HG02763 (cell line): Measurements from ENCODE around the gene TNKS2.
"Not testable (repeated sequence)": the region's sequence is repeated elsewhere in the genome, so short reads cannot be mapped to it uniquely, and the experiment has no call there.

ENCODE experiments used
- ATAC-seq: cut with Tn5 transposase; IDR thresholded peaks from one replicate; pipeline ENCODE4 v1.9.1; 2021; ENCODE audit warnings: mild to moderate bottlenecking, moderate library complexity; ENCODE audit not compliant: unreplicated experiment

TNKS2 gene

DNA sequence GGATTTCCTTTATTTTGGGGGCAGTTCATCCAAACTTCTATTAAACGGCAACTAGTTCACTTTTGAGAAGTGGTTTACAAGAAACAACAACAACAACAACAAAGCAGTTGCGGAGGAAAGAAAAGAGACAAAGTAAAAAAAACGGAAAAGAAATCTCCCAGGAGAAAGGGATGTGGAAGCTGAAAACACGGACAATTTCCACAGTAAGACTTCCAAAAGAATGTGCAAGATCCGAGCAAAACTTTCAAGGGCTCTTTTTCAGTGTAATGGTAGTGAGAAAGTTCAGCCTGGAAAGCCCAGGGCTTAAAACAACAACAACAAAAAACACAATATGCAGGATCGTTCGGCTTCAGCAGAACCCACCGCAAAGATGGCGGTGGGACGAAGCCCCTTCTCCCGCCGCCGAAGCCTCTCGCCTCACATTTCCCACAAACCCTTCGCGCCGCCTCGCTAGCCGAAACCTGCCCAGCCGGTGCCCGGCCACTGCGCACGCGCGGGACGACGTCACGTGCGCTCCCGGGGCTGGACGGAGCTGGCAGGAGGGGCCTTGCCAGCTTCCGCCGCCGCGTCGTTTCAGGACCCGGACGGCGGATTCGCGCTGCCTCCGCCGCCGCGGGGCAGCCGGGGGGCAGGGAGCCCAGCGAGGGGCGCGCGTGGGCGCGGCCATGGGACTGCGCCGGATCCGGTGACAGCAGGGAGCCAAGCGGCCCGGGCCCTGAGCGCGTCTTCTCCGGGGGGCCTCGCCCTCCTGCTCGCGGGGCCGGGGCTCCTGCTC is at the start of gene TNKS2:
Gene TNKS2, plus strand, starts transcription at position 553 of the 775 bp plus-strand sequence. CDS start 265 bp downstream, outside the sequence.
- peak; percentile 75 for ATAC-seq

DNA sequence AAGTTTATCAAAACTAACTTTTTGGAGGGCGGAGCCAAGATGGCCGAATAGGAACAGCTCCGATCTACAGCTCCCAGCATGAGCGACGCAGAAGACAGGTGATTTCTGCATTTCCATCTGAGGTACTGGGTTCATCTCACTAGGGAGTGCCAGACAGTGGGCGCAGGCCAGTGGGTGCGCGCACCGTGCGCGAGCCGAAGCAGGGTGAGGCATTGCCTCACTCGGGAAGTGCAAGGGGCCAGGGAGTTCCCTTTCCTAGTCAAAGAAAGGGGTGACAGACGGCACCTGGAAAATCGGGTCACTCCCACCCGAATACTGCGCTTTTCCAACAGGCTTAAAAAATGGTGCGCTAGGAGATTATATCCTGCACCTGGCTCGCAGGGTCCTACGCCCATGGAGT is 48.6 kb upstream of the TNKS2 start:
- ATAC-seq, result not testable (repeated sequence)

GRCh38 chr10:91756286-91756685 is 41.9 kb upstream of the TNKS2 start:
- no peak for ATAC-seq

- no peak for ATAC-seq
Measured at GRCh38 chr10:91758303-91759146, 39.7 kb upstream of the TNKS2 start.

DNA sequence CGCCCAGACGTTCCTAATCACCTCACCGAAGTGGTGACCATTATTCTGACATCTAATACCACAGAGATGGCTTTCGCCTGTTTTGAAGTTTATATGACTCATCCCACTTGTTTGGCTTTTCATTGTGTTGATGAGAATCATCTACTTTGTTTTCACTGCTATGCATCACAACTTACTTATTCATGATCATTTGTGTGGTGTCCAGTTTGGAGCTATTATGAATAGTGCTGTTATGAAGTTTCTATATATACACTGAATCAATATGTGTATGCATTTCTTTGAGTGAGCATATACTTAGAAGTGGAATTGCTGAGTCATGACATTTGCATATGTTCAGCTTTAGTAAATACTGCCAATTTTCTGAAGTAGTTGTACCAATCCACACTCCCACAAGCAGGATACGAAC is 38.6 kb upstream of the TNKS2 start:
- no peak for ATAC-seq

DNA sequence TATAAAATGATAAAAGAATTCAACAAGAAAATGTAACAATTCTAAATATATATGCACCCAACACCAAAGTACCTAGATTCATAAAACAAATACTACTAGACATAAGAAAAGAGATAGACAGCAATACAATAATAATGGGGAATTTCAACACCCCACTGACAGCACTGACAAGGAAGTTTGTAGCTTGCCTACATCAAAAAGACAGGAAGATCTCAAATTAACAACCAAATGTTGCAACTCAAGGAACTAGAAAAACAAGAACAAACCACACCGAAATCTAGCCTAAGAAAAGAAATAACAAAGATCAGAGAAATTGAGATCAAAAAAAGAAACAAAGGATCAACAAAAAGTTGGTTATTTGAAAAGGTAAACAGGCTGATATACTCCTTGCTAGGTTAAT is 36.5 kb upstream of the TNKS2 start:
- no peak for ATAC-seq

GRCh38 chr10:91762878-91763277 is 35.3 kb upstream of the TNKS2 start:
- ATAC-seq, result no peak

- ATAC-seq, result no peak
Measured at GRCh38 chr10:91766676-91767075, 31.6 kb upstream of the TNKS2 start.

DNA sequence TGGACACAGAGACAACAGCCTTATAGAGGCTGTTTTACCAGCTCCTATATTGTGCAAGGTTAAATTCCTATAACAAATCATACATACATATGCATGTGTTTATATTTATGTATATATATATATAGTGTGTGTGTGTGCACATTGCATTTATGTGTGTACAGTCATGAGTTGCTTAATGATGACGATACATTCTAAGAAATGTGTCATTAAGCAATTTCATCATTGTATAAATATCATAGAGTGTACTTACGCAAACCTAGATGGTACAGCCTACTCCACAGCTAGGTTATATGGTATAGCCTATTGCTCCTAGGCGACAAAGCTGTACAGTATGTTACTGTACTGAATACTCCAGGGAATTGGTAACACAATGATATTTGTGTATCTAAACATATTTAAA is 30.1 kb upstream of the TNKS2 start:
- no peak for ATAC-seq

DNA sequence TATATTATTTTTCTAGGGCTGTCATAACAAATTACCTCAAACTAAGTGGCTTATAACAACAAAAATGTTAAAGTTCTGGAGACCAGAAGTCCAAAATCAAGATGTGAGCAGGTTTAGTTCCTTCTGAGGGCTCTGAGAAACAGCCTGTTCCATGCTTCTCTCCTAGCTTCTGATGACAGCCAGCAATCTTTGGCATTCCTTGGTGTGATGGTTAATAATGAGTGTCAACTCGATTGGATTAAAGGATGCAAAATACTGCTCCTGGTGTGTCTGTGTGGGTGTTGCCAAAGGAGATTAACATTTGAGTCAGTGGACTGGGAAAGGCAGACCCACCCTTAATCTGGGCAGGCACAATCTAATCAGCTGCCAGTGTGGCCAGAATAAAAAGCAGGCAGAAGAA is 26.3 kb upstream of the TNKS2 start:
- ATAC-seq, result no peak

- ATAC-seq, result no peak
Measured at GRCh38 chr10:91772461-91772860, 25.8 kb upstream of the TNKS2 start.

DNA sequence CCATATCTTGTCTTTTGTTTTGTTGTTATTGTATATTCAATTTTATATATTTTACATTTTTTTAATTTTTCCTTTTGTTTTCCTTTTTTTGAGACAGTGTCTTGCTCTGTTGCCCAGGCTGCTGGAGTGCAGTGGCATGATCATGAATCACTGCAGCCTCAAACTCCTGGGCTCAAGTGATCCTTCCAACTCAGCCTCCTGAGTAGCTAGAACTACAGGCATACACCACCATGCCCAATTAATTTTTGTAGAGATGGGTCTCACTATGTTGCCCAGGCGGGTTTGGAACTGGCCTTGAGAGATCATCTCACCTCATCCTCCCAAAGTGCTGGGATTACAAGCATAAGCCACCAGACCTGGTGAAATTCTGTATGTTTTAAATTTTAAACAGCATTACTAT is 25.4 kb upstream of the TNKS2 start:
- ATAC-seq, result no peak

GRCh38 chr10:91774571-91774970 is 23.7 kb upstream of the TNKS2 start:
- no peak for ATAC-seq

- ATAC-seq, result no peak
Measured at GRCh38 chr10:91775731-91776130, 22.5 kb upstream of the TNKS2 start.

DNA sequence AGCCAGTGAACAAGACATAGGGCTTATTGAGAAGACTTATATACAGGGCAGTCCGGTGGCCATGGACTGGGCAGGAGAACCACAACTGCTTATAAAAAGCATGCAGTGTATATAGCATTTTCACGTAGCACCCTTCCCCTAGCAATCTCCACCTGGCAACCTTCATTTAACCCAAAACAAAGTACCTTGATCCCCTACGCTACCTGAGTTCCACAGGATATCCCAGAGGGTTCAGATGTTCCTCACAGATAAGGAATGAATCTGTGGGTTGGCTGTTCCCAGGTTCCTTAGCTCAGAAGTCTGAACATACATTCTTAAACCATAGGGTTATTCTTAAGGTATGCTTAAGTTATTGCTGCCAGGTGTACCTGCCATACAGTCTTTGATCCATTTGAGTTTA is 22.0 kb upstream of the TNKS2 start:
- no peak for ATAC-seq

GRCh38 chr10:91778485-91778884 is 19.7 kb upstream of the TNKS2 start:
- no peak for ATAC-seq

DNA sequence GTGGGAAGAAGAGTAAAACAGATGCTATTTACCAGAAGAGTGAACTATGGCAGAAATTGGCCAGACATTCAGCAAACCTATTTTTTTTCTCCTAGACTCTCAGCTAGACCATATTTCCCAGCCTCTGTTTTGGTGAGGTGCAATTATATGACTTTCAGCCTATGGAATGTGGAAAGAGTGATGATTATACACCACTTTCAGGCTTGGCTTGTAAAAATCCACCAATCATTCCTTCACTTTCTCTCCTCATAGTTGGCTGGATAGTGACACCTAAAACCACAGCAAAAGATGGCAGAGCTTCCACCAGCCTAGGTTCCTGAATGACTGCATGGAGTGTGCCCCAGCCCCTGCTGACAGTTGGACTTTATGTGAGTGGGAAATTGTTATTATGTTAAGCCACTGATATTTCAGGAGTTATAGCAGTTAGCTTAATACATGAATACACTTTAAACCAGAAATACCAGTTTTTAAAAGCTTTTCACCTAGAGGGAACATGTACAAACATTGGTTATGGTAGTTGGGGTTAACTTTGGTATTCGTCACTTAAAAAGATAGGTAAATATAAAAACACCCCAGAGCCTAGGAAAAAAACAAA is 19.1 kb upstream of the TNKS2 start:
- ATAC-seq, result no peak

DNA sequence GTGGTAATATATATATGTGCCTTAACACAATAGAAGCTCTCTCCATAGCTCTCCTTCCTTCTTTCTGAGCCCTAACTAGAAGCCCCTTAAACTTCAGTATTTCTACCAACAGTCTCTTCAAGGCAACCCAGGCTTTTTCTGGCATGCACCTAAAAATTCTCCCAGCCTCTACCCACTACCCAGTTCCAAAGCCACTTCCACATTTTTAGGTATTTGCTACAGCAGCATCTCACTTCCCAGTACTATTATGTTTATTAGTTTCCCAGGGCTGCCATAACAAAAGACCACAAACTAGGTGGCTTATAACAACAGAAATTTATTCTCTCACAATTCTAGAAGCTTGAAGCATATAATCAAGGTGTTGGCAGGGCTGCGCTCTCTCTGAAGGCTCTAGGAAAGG is 15.7 kb upstream of the TNKS2 start:
- no peak for ATAC-seq

DNA sequence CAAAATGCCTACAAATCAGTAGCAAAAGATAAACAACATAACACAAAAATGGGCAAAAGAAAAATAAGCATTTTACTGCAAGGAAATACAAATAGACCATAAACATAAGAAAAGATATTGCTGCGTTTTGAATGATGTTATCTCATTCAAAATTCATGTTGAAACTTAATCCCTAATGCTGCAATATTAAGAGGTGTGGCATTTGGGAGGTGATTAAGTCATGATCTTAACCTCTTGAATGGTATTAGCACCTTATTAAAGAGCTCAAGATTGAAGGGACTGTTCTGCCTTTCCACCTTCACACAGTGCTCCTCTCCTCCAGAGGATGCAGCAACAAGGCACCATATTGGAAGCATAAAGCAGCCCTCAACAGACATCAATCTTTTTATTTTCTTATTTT is 12.4 kb upstream of the TNKS2 start:
- no peak for ATAC-seq

DNA sequence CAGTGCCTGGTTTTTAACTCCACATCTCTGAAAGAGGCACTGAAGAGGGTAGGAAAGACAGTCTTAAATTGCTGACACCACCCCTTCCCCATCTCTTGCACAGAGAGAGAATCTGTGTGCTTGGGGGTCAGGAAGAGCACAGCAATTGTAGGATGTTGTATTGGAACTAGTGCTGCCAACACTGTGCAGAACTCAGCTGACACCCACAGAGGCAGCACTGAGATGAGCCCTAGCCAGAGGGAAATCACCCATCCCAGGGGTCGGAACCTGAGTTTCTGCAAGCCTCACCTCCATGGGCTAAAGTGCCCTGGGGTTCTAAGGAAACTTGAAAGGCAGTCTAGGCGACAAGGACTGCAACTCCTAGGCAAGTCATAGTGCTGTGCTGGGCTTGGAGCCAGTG is 11.0 kb upstream of the TNKS2 start:
- no peak for ATAC-seq

GRCh38 chr10:91787810-91788209 is 10.4 kb upstream of the TNKS2 start:
- ATAC-seq, result no peak

- ATAC-seq, result no peak
Measured at GRCh38 chr10:91788527-91788926, 9.7 kb upstream of the TNKS2 start.
